ENCODE results near the gene IGSF22.
A peak's percentile ranks its signal among the peaks of the same experiment; 100 is the strongest.

Gene IGSF22

DNA sequence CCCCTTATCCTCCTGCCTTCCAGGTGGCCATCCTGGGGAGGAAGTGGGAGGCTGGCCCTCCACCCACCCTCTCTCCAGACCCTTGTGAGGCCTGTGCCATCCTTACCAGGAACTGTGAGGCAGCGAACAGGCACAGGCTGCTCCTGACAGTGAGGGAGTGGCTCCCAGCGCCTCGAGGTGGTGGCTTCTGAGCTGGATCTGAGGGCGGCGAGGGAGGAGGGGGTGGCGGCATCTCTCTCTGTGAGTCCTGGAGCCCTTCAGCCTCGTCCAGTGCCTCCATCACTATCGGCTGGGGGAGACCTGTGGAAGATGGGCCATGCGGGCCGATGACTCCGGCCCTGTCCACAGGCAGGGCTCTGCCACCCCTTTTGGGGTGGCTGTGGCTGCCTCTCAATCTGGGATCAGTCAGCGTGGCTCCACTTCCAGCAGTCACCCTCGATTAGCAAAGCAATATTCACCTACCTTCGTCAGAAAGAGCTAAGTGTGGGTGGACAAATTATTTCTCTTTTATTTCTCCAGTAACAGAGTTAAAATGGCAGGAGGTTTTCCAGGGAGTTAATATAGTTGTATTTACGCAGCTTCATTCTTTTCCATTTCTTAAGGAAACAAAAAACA lies 18.0 kb upstream of the IGSF22 start:
- DNase-seq (ENCODE audit: low read depth in 3 of 3), result no peak

DNA sequence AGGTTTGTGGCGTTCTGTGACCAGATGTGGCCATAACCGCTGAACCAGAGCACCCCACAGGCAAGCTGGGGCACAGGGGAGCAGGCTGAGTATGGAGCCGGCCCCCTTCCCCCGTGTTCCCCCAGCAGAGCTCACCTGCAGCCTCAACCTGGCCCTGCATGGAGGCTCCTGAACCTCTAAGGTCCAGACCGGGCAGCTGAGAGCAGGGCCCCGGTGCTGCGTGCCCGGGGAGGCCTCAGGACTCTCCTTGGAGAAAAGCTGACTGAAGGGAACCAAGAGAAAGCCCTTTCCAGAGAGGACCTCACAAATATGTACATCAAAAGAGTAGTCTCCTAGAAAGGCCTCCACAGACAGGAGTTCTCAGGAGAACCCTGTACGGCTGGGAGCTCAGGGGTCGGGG lies 17.4 kb upstream of the IGSF22 start:
- no peak for DNase-seq (ENCODE audit: low read depth in 3 of 3)

DNA sequence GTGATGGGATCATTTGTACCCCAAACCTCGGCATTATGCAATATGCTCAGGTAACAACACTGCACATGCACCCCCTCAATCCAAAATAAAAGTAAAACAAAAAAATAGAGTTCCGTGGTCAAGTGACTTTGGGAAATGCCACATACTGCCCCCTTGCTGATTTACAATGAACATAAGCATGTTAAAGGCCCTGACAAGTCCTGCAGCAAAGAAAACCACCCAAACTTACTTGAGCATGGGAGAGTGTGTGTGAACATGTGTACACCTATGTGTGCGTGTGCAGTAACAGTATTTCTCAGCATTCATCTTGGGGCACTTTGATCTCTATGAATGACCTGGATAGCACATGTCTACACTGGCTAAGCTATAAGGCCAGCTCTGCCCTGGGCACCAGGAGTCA lies 15.8 kb upstream of the IGSF22 start:
- no peak for DNase-seq (ENCODE audit: low read depth in 3 of 3)

DNA sequence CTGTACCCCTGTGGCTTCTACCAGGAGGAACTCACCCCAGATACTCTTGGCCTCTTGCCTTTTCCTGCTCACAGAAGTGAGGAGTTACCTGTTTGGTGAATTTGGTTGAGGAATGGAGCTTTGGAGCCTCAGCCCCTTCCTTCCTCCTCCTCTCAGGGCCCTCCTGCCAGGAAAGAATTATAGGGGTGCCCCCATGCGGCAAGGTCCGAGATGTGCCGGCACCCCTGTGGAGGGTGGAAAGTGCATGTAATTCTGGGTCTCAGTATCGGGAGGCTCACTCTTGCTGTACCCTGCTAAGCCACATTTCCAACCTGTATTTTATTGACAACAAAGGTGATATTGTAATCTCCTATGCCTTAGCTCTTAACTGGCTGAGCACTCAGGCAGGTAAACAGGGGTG lies 13.7 kb upstream of the IGSF22 start:
- DNase-seq (ENCODE audit: low read depth in 3 of 3), result no peak

DNA sequence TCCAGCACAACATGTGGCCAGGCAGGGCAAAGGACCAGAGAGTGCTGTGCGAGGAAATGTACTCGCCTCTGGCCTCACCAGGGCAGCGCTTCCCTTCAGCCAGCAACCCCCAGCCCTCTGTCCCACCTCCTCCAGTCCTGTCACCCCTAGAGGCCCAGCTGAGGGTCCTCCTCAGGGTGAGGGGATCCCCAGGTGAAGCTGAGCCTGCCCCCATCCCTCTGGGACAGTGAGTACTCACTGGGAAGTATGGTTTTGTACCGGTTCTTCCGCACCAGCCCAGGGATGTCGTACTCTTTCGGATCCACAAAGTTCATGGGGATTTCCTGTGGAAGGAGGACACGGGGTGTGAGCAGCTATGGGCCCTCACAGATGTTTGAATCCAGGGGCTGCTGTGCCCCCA lies 11.7 kb upstream of the IGSF22 start:
- DNase-seq (ENCODE audit: low read depth in 3 of 3), result no peak

DNA sequence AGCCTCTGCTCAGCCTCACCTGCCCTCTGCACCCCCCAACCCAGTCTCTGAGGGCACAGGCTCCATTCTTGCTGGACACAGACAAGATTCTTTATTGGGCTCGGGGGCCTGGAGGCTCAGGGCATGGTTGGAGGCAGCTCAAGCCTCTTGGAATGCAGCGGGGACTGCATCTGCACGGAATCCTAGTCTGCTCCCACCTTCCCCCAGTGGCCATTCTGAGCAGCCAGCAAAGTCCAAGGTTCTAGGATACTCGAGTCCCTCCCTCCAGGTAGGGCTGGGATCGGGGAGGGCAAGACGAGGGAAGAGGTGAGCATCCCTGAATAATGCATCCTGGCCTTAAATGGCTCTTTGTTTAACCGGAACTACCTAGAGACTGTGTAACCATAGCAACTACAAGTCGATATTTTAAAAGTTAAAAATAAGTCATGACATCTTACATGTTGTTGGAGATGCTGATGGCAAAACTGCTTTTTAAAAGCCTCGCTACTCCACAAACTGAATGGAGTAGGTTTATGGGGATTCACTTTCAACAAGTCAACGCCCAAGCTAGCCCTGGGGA lies 10.7 kb upstream of the IGSF22 start:
- DNase-seq (ENCODE audit: low read depth in 3 of 3), result no peak

DNA sequence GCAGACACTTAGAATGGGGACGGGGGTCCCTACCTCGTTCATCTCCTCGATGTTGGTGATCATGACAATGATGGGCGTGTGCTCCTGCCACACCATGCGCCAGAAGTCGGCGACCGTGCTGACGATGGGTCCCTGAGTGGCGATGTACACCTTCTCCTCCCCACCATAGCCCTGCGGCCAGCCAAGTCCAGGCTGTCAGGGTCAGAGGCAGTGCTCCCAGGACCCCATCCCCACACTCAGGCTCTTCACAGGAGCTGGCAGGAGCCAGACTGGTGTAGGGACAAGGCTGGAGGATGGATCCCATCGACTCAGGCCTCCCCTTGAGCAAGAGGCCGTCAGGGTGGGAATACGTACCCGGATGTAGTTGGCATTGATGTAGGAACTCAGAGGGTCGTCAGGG lies 7.2 kb upstream of the IGSF22 start:
- DNase-seq (ENCODE audit: low read depth in 3 of 3), result no peak

DNA sequence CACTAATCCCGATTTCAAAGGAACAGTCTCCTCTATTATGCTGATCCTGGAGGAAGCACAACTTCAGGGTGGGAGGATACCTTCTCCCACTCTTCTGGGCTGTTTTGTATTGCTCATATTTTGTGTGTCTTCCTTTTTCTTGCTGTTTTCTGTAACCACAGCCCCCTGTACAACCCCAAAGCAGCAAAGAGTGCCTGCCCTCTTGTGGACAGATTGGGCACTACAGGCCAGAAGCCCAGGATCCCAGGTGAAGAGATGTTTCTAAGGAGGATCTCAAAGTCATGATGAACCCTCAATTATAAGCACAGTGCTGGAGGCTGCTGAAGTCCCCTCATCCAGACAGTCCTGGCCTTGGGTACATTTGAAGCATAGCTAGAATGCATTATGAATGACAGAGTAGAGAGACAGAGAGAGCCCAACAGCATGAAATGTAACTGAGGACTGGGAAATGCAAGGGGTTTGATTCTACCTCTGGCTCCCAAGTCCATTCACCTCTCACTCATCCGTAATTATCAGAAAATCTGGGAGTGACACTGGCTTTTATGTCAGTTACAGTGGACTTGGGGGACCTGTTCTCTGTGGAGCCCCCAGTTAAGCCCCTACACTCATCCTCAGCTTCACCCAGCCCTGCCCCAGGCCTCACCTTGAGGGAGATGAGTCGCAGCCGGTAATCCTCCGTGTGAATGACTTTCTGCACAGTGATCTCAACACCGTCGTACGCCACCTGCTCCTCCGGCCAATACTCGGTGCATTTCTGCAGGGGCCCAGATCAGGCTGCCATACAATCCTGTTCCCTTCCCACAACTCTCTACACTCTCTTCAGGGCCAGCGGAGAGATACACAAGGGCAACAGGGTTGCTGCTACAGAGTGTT lies 6.2 kb upstream of the IGSF22 start:
- peak; percentile 50 to 62 (median 50) for DNase-seq (ENCODE audit: low read depth in 3 of 3)

DNA sequence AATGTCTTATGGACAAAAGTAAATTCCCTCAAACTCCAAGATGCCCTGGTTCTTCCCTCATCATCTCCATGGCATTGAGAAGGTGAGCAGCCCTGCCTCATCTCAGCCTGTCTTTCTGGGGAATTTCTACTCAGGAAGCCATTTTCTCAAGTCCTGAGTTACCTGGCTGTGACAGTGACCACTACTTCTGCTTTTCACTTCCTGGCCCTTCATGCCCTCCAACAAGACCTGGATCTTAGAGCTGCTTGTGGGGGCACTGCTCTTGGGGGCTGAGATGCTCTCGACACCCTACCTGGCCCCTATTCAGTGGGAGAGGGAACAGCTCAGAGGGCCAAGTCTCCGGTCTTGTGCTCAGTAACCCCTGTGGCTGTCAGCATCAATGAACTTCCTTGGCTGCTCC lies 5.5 kb upstream of the IGSF22 start:
- DNase-seq (ENCODE audit: low read depth in 3 of 3), result no peak

DNA sequence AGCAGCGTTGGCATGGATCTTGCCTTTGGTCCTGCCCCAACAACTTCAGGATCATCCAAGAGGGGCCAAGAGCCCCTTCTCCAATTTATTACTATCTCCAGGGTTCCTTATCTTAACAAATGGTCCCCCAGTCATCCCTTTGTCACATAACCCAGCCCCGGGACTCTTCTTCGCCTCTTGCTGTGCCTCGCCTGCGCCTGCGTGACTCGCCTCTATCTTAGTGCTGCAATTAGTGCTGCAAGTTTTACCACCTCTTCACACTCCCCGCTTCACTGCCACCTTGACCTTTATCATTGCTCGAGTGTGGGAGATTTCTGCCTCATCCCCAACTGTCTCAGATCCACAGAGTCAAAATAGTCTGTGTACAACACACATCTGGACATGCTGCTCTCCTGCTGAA lies 4.0 kb upstream of the IGSF22 start:
- no peak for DNase-seq (ENCODE audit: low read depth in 3 of 3)

DNA sequence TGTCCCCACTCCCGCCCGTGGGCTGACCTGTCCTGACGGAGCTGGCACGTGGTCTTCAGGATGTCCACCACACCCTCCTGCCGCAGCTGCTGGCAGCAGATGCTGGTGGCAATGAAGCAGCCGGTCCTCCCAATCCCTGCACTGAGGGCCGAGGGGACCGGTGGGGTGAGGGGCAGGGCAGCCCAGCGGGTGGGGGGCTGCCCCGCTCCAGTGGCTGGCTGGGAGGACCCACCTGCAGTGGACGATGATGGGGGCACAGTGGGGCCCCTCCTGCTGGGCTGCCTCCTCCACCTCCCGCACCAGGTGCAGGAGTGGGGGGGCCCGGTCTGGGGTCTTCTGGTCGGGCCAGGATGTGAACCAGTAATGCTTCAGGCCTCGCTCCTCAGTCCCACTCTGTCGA lies 3.4 kb upstream of the IGSF22 start:
- no peak for DNase-seq (ENCODE audit: low read depth in 3 of 3)

DNA sequence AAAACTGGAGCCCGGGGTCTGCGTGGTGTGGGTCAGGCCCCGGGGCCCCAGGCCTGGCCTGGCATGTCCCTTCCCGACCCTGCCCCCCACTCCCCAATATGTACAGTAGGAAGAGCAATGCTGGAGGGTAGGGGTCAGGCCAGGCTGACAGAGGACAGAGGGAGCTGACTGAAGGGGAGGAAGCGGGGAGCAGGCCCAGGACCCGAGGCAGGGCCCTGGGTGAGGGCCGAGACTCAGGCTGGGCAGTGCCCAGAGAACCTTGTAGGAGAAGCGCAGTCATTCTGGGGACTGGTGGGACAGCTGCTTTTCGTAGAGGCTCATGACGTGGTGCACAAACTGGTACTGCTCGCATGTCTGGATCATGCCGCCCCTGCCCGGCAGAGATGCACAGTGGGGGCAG lies 2.7 kb upstream of the IGSF22 start:
- DNase-seq (ENCODE audit: low read depth in 3 of 3), result no peak

DNA sequence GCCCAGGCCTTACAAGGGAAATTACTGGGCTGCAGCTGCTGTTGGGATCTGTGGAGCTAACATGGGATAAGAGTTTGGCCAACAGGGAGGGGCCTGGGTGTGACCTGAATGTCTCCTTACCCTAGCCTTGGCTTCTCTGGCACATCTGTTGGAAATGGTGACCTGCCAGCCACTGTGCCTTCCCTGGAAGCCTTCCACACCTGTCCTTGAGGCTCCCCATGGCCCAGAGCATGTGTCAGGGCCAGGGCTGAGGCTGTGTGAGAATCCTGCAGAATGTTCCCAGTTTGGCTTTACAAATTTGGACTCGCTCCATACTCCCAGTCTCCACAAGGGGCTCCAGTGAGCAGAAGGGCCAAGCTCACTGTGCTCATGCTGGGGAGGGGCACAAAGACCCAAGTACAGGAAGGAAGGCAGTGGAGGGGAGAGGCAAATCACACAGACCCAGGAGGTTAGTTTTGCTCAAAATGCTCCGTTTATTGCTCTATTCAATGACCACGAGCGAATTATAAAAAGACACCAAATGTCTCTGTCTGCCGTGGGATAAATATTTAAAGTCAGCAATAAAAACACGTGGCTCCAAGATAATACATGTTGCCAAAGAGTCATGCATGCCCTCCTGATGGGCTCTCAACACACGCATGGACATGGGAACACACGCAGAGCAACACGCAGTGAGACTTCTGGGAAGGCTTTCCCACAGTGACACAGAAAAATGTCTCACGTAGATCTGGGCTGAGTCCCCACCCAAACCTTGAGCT lies 1.7 kb upstream of the IGSF22 start:
- DNase-seq (ENCODE audit: low read depth in 3 of 3), result peak in 2 of 3 experiments; percentile 21 to 24

DNA sequence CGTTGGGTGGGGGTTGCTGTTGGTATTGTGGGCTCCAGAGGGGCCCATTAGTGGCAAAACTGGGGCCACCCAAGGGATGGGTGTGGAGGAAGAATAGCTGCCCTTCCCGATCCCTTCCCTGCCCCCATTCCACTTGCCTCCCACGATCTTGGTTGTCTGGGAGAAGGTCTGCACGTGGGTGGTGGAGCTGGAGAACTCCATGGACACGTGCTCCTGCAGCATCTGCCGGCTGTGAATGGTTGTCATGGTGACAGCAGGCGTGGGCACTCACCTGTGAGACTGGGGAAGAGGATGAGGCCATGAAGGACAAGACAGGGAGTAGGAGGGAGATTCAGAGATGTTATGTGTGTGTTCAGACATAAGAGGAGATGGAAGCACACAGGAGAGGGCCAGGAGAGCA lies 2.0 kb downstream of the IGSF22 start:
- DNase-seq (ENCODE audit: low read depth in 3 of 3), result no peak

DNA sequence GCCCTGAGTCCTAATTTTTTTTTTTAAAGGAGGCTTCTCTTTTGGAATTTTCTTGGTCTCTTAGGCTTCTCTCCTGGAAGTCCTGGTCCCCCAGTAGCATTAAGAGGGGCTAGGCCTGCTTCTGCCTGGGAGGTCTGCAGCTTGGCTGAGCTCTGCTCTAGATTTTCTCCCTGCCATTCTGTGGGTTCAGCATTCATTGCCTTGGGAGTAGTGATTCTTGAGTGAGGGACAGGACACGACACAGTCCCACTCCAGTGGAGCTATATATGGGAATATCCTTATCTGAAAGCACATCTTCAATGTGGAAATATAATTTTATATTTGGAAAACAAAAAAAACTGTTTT lies 3.7 kb downstream of the IGSF22 start:
- no peak for DNase-seq (ENCODE audit: low read depth in 3 of 3)

DNA sequence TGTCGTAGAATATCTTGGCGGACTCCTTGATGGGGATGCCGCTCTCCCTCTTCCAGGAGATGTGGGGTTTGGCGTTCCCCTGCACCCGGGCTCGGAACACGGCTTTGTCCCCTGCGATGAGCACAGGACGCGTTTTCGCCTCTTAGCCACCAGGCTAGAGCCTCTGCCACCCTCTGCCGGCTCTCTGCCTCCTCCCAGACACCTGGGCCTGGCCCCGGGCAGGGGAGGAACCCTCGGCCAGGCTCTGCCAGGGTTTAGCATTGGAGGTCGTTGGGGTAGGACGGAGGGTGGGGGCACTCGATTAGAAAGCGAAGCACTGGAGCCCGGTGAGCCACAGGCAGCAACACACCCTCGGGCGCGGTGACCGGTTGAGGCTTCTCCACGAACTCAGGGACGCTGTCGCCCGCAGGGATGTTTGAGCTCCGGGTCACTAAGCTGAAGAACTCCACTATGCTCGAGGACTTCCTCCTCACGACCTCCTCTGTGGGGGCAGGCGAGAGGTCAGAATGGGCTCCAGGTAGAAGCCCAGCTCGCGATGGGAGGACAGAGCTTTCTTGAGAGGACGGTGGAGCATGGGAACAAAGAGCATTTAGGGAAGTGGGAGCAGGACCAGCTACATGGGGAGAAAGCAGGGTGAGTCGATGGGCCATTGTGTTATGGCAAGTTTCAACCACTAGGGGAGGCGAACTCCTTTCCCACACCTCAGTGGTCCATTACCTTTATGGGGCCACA lies 4.3 kb downstream of the IGSF22 start:
- peak in 1 of 3 experiments; percentile 21 for DNase-seq (ENCODE audit: low read depth in 3 of 3)

DNA sequence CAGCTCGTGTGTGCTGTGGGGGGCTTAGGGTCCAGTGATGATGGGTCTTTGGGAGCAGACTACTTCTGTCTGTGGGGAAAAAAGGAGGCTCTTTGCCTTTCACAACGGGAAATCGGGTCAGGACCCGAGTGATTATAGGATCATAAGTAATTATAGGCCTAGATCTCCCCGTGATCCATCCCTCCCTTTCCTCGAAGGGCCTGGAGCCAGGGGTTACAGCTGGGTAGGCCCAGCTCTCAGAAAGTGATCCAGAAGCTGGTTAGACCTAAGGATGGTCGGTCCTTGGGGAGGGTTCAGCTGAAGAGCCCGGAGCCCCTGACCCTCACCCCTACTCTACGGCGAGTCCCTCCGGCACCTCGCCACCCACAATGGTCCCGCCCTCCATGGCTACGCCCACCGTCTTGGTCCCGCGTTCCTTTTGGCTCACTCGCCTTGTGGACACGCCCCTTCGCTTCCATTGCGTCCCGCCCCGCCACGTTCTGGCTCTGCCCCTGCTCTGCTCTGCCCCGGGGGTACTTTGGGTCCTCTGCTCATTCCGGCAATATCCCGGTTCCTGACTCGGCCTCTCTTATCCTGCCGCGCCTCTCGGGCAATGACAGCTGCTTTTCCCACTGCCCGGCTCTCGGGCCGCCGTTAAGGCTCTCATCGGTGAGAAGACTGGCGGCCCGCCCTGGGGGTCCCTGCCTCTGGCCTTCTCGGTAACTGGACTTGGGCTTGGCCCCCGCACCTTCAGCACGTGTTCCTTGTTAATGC lies 5.0 kb downstream of the IGSF22 start:
- peak; percentile 64 to 76 (median 73) for DNase-seq (ENCODE audit: low read depth in 3 of 3)

DNA sequence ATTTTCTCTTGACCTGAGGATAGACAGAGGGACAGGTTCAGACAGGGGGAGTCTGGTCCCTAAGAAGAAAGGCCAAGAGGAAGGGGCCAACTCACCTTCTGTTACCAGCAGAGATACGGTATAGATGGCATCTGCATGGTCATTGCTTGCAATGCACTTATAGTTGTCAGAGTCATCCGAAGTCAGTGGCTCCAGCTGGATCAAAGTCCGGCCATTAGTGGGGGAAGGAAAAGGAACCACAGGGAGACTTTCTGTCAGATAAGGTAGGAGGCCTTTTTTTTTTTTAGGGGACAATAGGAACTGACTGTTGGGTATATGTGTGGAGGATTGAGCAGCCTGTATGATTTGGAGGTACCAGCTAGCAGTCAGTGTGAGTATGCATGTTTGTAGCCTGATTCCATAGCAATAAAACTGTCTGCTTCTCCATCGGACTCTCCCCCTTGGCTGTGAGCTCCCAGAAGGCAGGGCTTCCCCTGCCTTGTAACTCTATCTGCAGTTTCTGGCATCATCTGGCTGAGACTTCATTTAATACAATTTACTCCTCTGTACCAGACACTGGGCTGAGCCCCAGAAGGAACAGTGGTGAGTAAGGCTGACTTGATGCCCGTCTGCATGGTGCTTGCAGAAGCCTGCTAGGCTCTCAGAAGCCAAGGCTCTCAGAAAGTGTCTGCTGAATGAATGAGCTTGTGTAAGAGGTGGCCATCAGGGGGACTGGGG lies 5.7 kb downstream of the IGSF22 start:
- no peak for DNase-seq (ENCODE audit: low read depth in 3 of 3)

DNA sequence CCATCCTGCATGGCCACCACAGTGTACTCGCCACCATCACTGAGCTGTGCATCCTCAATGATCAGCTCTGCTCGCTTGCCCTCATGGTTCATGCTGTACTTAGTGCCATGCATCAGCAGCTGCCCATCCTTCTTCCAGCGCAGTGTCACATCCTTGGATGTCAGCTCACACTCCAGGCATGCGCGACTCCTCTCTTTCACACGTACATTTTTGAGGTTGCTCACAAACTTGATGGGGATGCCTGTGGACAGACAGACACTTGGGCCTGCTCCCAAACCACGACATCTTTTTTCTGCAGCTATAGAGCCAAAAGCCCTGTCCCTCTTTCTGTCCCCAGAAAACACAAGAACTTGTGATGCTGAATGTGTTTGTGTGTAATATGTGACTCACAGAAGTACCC lies 10.5 kb downstream of the IGSF22 start:
- DNase-seq (ENCODE audit: low read depth in 3 of 3), result no peak

DNA sequence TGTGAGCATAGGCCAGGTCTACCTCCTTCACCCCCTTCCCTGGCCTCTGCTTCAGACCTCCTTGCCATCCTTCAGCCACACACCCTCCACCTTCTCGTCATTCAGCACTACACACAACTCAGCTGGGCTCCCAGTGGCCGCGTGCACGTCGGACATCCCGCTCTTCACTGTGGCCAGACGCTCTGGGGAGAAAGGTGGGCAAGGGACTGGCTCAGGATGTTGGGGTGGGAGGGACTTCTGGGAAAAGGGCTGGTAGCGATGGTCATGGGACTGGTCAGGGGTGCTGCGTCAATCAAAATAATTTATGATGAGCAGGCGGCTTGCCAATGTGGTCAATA lies 11.6 kb downstream of the IGSF22 start:
- no peak for DNase-seq (ENCODE audit: low read depth in 3 of 3)
